CD4-positive, alpha-beta T cell treated with Interleukin-4 for 4 hours (primary cell): ENCODE results near the gene SPRED3.

ENCODE experiments used
- DNase-seq: peaks from one replicate; pipeline ENCODE4 v3.0.0-alpha.2; 2020

Gene SPRED3

GRCh38 chr19:38422438-38422837, 33.9 kb downstream of the SPRED3 start:
- no peak for DNase-seq

GRCh38 chr19:38424272-38424671, 35.8 kb downstream of the SPRED3 start:
- no peak for DNase-seq

GRCh38 chr19:38425222-38425809, 36.8 kb downstream of the SPRED3 start:
- no peak for DNase-seq

- peak; percentile 30 for DNase-seq
Observed at GRCh38 chr19:38425810-38426466, 37.4 kb downstream of the SPRED3 start, which contains the start of gene RASGRP4. TSS of gene RASGRP4 (minus strand) at chr19:38426219. CDS start at chr19:38426091, 128 bp downstream.

GRCh38 chr19:38427035-38427677, 38.7 kb downstream of the SPRED3 start:
- DNase-seq = peak; percentile 57

- DNase-seq = no peak
Observed at GRCh38 chr19:38429055-38429810, 40.7 kb downstream of the SPRED3 start.

- no peak for DNase-seq
Observed at GRCh38 chr19:38429811-38430156, 41.3 kb downstream of the SPRED3 start.

GRCh38 chr19:38430931-38431330, 42.4 kb downstream of the SPRED3 start:
- DNase-seq = no peak

- DNase-seq = peak; percentile 15
Observed at GRCh38 chr19:38433268-38433733, 44.8 kb downstream of the SPRED3 start, which contains the start of gene RYR1. TSS of gene RYR1 (plus strand) at chr19:38433691. CDS start at chr19:38433830, 139 bp downstream.

GRCh38 chr19:38434549-38435051, 46.1 kb downstream of the SPRED3 start:
- DNase-seq = no peak

- no peak for DNase-seq
Observed at GRCh38 chr19:38437295-38437694, 48.8 kb downstream of the SPRED3 start.

- DNase-seq = no peak
Observed at GRCh38 chr19:38437917-38438316, 49.4 kb downstream of the SPRED3 start.

GRCh38 chr19:38440592-38440991, 52.1 kb downstream of the SPRED3 start:
- no peak for DNase-seq

GRCh38 chr19:38441657-38442348, 53.3 kb downstream of the SPRED3 start:
- no peak for DNase-seq

GRCh38 chr19:38442736-38443135, 54.2 kb downstream of the SPRED3 start:
- no peak for DNase-seq

GRCh38 chr19:38443458-38443999, 55.0 kb downstream of the SPRED3 start:
- no peak for DNase-seq

GRCh38 chr19:38444026-38444425, 55.5 kb downstream of the SPRED3 start:
- no peak for DNase-seq

- no peak for DNase-seq
Observed at GRCh38 chr19:38445362-38445761, 56.9 kb downstream of the SPRED3 start.

- no peak for DNase-seq
Observed at GRCh38 chr19:38448225-38448624, 59.7 kb downstream of the SPRED3 start.
